COR-L47 (cell line): Measurements from ENCODE around the gene DGAT2L6.
"Not testable (repeated sequence)": the region's sequence is repeated elsewhere in the genome, so short reads cannot be mapped to it uniquely, and the experiment has no call there.

Experiments
- DNase-seq: peaks from one replicate; lab custom pipeline; 2025; lab: John Stamatoyannopoulos, UW

Gene DGAT2L6

GRCh38 chrX:70196961-70197720, 19.9 kb downstream of the DGAT2L6 start:
- peak; percentile 44 for DNase-seq

- no peak for DNase-seq
These were observed 24.4 kb downstream of the DGAT2L6 start for GRCh38 chrX:70201732-70202131.

DNA sequence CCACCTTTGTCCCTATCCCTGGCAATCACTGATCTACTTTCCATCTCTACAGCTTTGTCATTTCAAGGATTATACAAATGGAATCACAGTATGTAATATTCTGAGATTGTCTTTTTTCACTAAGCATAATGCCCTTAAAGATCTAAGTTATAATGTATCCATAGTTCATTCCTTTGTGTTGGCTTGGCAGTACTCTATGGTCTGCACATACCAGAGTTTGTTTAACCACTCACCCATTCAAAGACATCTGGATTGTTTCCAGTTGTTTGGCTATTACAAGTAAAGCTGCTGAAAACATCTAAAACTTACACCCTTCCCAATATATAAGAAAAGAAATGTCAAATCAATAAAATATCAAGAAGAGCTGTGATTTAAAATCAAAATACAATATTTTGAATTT, 31.2 kb downstream of the DGAT2L6 start:
- DNase-seq, result no peak

- peak; percentile 5 for DNase-seq
These were observed 32.3 kb downstream of the DGAT2L6 start for GRCh38 chrX:70209570-70209969.

- DNase-seq, result peak; percentile 83
These were observed 42.9 kb downstream of the DGAT2L6 start for GRCh38 chrX:70219938-70220764.

DNA sequence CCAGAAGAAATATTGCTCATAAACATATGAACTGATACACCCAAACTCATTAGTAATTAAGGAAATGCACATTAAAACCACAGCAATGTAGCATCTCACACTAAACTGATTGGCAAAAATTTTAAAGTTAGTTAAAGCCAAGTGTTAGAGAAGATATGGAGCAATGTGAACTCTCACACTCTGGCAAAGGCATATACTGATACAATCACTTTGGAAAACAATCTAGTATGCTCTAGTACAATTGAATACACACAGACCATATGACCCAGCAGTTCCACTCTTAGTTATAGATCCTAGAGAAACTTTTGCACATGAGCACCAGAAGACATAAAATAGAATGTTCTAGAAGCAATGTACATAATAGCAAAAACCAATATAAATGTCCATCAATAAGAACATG, 48.8 kb downstream of the DGAT2L6 start:
- no peak for DNase-seq

DNA sequence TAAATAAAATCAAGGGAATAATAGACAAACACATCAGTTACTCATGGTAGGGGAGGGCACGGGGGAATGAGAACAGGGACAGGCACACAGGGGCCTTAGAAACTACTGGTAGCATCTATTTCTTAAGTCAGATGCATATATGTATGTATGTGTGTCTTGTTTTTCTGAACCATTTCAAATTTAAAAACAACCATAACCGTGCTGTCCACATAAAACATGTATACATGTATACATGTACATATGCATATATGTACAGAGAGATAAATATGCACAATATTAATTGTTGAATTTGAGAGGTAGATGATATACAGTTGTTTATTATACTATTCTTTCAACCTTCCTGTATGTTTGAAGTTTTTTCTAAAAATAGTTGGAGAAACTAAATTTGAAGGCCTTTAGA, 49.4 kb downstream of the DGAT2L6 start:
- DNase-seq, result no peak

GRCh38 chrX:70231666-70232065, 54.4 kb downstream of the DGAT2L6 start:
- no peak for DNase-seq

DNA sequence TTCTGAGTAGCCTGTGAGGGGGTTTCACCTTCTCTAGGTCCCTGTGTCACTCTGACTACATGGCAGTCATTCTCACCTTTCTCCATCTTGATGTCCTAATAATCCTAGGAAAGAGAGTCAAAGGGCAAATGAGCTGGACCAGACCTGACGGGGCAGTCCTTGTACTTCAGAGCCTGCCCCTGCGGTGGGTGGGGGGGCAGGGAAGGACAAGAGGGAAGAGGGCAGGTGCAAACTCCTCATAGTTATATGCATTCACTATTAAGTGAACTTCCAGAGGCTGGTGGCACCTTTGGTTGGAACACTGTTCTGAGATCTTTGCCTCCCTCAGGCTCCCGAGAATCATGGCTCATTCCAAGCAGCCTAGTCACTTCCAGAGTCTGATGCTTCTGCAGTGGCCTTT, 57.1 kb downstream of the DGAT2L6 start, which contains the start of gene AWAT1:
Gene AWAT1 (plus strand): TSS at position 301 of the 400 bp plus-strand sequence. CDS start 41 bp downstream, at position 342.
- no peak for DNase-seq

DNA sequence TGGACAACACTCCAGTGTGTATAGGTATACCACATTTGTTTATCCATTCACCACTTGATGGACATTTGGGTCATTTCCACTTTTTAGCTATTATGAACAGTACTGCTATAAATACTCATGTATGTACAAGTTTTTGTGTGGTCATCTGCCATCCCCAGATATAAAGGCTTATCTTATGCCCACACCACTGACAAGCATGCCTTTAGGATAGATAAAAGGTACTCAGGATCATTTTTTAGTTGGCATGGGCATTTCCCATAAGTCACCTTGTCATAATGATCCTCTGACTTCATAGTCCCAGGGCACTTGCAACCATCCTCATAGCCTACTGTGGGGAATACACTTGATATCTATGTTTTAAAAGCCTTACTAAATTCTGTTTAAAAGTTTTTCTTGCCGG, 63.5 kb downstream of the DGAT2L6 start:
- DNase-seq, result no peak

DNA sequence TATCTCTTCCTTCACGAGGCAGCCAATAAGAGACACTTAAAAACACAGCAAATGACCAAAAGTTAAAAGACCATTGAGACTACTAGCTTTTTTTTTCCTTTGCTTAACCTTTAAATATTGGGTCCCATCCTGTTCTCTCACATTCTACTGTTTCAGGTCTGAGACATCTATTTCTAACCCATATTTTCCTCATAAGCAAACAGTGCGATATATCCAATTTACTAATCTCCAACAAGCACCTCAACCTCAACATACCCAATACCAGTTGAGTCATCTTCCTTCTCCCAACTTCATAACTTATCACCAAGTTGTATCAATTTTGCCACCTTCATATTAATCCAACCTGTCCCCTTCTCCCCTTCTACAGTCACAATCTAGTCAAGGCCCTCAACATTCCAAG, 64.2 kb downstream of the DGAT2L6 start:
- no peak for DNase-seq

- DNase-seq, result not testable (repeated sequence)
These were observed 66.3 kb downstream of the DGAT2L6 start for GRCh38 chrX:70243601-70244000.

DNA sequence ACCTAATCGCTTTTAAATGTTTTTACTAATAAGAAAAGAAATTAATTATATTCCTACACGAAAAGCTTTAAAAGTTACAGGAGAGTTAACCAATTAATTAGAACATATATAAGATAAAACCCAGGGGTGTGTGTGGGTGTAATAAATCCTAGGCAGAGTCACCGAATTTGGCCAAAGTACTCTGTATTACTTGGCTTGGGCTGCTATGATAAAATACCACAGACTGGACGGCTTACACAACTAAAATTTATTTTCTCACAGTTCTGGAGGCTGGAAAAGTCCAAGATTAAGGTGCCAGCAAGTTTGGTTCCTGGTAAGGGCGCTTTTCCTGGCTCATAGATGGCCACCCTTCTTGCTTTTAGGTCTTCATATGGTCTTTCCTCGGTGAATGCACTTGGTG, 67.6 kb downstream of the DGAT2L6 start:
- no peak for DNase-seq

DNA sequence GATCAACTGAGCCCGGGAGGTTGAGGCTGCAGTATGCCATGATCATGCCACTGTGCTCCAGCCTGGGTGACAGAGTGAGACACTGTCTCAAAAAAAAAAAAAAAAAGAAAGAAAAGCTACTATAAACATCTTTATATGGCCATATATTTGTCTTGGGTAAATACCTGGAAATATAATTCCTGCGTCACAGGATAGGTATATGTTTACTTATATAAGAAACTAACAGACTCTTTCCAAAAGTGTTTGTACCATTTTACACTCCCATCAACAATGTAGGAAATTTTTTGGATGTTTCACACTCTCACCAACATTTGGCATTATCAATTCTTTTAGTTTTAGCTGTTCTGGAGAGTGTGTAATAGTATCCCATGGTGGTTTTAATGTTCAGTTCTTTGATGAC, 70.0 kb downstream of the DGAT2L6 start:
- DNase-seq, result no peak

GRCh38 chrX:70252491-70252890, 75.2 kb downstream of the DGAT2L6 start:
- no peak for DNase-seq

GRCh38 chrX:70253377-70254062, 76.2 kb downstream of the DGAT2L6 start:
- DNase-seq, result no peak

GRCh38 chrX:70254063-70254400, 76.7 kb downstream of the DGAT2L6 start:
- DNase-seq, result no peak

GRCh38 chrX:70254909-70255308, 77.6 kb downstream of the DGAT2L6 start:
- DNase-seq, result no peak
